NCI-H82 (cell line): ENCODE data around the gene SLC25A20.
"Not testable (repeated sequence)": the region's sequence is repeated elsewhere in the genome, so short reads cannot be mapped to it uniquely, and the experiment has no call there.

ENCODE experiments used
- DNase-seq: peaks from one replicate; lab custom pipeline; 2025; lab: John Stamatoyannopoulos, UW

The SLC25A20 gene

DNA sequence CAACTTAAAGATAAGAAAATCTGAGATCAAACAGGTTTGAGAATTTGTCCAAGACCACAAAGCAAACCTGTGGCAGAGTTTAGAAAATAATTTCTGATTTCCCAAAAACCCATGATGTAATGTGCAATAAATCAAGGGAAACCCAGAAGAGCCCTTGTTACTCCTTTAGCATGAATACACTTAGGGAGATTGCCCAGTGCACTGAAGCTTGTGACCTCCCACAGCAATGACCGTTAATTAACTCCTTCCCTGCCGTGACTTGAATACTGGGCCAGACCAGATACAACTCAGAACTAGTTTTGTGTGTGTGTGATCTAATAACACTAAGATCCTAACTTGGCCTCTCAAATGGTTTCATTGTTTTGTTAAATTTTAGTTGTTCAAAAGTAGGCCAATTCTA is 53.5 kb downstream of the SLC25A20 start:
- no peak for DNase-seq

DNA sequence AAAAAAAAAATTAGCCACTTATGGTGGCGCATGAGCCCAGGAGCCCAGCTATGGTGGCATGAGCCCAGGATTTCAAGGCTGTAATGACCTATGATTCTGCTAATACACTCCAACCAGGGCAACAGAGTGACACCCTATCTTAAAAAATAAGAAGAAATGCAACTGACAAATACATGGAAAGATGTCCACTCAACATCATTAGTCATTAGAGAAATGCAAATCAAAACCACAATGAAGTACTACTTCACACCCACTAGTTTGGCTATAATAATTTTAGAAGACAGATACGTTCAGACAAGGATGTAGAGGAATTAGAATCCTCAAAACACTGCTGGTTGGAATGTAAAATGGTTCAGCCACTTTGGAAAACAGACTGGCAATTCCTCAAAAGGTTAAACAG is 61.5 kb downstream of the SLC25A20 start:
- DNase-seq, result no peak

DNA sequence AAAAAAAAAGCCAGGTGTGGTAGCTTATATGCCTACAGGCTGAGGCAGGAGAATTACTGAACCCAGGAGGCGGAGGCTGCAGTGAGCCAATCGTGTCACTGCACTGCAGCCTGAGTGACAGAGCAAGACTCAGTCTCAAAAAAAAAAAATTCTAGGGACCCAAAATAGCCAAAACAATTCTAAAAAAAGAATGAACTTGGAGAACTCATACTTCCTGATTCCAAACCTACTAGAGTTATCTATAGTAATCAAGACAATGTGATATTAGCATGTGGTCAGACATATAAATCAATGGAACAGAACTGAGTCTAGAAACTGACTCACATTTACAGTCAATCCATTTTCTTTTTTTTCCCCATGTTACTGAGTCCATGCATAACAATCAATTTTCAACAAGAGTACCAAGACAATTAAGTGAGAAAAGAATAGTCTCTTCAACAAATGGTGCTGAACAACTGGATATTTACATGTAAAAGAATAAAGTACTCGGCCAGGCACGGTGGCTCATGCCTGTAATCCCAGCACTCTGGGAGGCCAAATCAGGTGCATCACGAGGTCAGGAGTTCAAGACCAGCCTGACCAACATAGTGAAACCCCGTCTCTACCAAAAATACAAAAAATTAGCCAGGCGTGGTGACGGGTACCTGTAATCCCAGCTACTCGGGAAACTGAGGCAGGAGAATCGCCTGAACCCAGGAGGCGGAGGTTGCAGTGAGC is 62.9 kb downstream of the SLC25A20 start:
- DNase-seq, result no peak

DNA sequence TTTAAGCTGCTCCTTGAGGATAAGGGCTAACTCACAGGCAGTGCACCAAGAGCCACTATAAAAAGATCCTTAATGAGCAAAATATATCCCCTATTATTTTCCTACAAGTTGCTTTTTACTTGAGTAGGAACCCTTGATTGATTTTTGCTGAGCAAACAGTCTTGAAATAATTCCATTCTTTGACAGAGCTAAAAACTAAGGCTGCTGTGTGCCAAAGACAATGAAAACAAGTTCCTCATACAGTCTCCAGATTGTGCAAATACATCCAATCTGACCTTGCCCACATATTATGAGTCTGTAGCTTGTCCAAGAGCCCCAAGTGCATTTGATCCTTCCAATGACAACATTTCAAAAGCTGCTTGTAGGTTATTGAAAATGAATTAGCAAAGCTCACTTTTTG is 66.0 kb downstream of the SLC25A20 start:
- DNase-seq, result no peak

DNA sequence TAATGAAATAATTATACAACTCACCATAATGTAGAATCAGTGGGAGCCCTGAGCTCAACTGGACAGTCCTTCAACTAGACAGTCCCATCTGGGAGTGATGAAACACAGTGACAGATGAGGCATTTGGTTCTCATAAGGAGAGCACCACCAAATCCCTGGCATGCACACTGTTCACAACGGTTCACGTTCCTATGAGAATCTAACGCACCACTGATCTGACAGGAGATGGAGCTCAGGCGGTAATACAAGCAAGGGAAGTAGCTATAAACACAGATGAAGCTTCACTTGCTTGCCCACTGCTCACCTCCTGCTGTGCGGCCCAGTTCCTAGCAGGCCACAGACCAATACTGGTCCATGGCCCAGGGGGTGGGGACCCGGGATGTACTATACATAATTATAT is 68.0 kb downstream of the SLC25A20 start:
- no peak for DNase-seq

DNA sequence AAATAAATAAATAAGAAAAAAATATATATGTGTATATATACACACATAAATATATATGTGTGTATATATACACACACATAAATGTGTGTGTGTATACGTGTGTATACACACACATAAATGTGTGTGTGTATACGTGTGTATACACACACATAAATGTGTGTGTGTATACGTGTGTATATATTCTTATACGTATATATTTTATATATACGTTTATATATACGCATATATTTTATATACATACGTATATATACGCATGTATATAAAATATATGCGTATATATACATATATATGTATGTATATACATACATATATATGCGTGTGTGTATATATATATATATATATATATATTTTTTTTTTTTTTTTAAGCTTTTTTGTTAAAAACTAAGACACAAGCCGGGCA is 69.2 kb downstream of the SLC25A20 start:
- not testable (repeated sequence) for DNase-seq

DNA sequence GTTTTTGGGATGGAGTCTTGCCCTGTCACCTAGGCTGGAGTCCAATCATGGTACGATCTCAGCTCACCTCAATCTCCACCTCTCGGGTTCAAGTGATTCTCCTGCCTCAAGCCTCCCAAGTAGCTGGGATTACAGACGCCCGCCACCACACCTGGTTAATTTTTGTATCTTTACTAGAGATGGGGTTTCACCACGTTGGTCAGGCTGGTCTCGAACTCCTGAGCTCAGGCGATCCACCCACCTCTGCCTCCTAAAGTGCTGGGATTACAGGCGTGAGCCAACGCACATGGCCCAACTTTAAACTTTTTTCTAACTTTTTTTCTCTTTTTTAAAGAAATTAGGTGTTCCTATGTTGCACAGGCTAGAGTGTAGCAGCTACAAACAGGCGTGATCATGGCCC is 70.8 kb downstream of the SLC25A20 start:
- not testable (repeated sequence) for DNase-seq

DNA sequence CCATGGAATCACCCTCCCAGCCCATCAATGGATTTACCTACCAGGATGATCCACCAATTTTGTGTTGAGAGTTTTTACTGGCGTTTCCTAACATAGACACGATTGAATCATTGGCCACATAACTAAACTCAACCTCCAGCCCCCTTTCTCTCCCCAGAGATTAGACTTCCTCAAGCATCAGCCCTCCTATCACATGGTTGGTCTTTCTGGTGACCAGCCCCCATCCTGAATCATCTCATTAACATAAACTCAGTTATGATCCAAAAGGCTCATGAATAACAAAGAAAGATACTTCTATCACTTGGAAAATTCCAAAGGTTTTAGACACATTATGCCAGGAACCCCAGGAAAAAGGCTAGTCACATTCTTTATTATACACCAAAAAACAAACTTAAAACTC is 72.2 kb downstream of the SLC25A20 start:
- no peak for DNase-seq

DNA sequence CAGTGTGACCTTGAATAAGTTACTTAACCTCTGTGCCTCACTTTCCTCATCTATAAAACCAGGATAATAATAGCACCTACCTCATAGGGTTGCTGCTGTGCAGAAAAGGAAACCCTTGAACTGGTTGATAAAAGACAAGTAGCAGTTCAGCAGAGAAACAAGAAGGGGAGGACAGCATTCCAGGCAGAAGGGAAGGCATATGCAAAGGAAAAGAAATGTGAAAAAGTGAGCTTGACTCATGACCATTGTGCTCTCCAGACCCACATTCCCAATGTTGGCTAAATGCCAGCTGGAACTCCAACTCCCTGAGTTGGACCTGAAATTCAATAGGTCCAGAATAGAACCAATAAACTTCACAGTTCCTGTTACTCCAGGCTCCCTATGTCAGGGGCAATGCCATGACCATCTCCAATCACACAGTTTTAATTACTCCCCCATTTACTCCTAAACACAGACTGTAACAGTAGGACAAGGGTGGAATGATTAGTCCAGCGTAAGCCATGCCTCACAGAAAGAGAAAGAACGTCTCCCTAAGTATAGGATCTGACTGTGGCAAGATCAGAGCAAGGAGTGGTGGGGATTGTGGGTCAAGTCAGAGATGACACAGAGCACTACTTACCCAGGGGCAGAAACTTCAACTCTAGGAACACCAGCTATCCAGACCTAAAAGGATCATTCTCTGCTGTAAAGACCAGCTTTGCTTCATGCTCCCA is 77.9 kb downstream of the SLC25A20 start:
- no peak for DNase-seq

DNA sequence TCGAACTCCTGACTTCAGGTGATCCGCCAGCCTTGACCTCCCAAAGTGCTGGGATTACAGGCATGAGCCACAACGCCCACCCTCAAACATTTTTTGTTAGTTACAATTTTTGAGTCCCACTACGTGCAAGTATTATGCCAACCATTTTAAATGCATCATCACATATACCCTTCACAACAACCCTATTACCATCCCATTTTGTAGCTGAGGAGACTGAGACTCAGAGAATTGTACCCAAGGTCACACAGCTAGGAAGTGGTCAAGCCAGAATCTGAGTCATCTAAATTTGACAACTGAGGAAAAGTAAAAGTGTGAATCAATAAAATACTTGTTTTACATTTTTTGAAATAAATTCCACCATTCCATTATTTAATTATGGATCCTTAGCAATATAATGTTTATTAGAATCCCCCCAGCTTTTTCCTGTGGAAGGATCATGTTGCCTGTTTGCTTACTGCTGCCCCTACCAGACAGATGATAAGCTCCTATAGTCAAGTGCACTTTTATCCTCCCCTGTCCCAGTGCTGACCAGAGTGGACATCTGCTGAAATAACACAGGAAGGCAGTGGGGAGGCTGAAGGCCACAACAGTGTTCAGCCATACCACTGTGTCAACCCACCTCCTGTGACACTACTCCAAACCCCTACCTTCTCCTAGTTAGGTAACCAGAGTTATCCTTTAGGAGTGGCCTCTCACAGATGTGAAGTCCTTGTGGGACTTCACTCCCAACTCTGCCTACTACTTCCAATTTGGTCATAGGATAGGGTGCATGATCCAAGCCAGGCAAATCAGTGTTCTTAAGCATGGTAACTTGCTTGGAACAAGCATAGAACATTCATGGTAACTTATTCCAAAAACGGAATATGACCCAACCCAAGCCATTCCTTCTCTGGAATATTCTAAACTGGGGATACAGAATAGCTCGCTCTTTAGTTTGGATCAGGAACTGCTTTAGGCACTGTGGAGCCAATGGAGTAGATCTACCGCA is 79.2 kb downstream of the SLC25A20 start:
- no peak for DNase-seq

DNA sequence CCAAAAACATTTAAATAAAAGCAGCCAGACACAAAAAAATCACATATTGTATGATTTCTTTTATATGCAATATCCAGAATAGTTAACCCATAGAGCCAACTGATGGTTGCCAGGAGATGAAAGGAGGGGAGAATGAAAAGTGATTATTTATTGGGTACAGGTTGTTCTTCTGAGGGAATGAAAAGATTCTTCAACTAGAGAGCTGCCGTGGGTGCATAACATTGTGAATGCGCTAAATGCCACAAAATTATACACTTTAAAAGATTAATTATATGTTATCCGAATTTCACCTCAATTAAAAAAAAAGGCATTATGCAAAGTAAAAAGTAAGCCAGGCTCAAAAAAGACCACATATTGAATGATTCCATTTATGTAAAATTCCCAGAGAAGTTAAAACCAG is 87.2 kb downstream of the SLC25A20 start:
- no peak for DNase-seq
